H9 (cell line): Measurements from ENCODE around the gene TMEM106C. TPM values are rescaled to one million over a fixed set of nuclear protein-coding genes. Genes with fewer than 3 reads are reported as not detected.

ENCODE experiments used
- DNase-seq: peaks from one replicate; pipeline ENCODE4 v3.0.0-alpha.2; 2017
- H2AFZ ChIP-seq: one replicate; pipeline ENCODE4 v1.6.1; 2013; ENCODE audit warnings: mild to moderate bottlenecking, low read length, control low read depth, moderate library complexity
- H2AK5ac ChIP-seq: 2 replicates; pipeline ENCODE4 v1.6.1; 2013; ENCODE audit warnings: low read length, control low read depth, mixed read lengths; ENCODE audit not compliant: insufficient read length
- H2BK120ac ChIP-seq: one replicate; pipeline ENCODE4 v1.6.1; 2013; ENCODE audit warnings: low read depth, mild to moderate bottlenecking, low read length, control low read depth, inconsistent platforms; ENCODE audit not compliant: poor library complexity, severe bottlenecking
- H2BK12ac ChIP-seq: 2 replicates; pipeline ENCODE4 v1.6.1; 2013; ENCODE audit warnings: low read length, control low read depth, mixed read lengths, low read depth; ENCODE audit not compliant: insufficient read length
- H2BK15ac ChIP-seq: 2 replicates; pipeline ENCODE4 v1.6.1; 2013; ENCODE audit warnings: low read depth, low read length, control low read depth
- H2BK20ac ChIP-seq: one replicate; pipeline ENCODE4 v1.6.1; 2013; ENCODE audit warnings: low read depth, mild to moderate bottlenecking, low read length, control low read depth, inconsistent platforms; ENCODE audit not compliant: poor library complexity, severe bottlenecking
- H2BK5ac ChIP-seq: 2 replicates; pipeline ENCODE4 v1.6.1; 2013; ENCODE audit warnings: low read length, control low read depth, mixed read lengths; ENCODE audit not compliant: insufficient read length
- H3K14ac ChIP-seq: 2 replicates; pipeline ENCODE4 v1.6.1; 2013; ENCODE audit warnings: low read length, control low read depth; ENCODE audit not compliant: insufficient read depth
- H3K18ac ChIP-seq: 2 replicates; pipeline ENCODE4 v1.6.1; 2013; ENCODE audit warnings: low read depth, mild to moderate bottlenecking, mixed read lengths, low read length, control low read depth; ENCODE audit not compliant: insufficient read length
- H3K23ac ChIP-seq: 2 replicates; pipeline ENCODE4 v1.6.1; 2013; ENCODE audit warnings: low read length, control low read depth, mixed read lengths, low read depth; ENCODE audit not compliant: insufficient read length
- H3K23me2 ChIP-seq: 2 replicates; pipeline ENCODE4 v1.6.1; 2013; ENCODE audit warnings: low read depth, mild to moderate bottlenecking, mixed read lengths, low read length, control low read depth; ENCODE audit not compliant: insufficient read length, poor library complexity, severe bottlenecking
- H3K27ac ChIP-seq: 2 replicates; pipeline ENCODE4 v1.5.1; 2013; ENCODE audit warnings: low read length, control low read depth, mixed read lengths, low read depth; ENCODE audit not compliant: insufficient read length
- H3K27me3 ChIP-seq: 2 replicates; pipeline ENCODE4 v1.6.1; 2013; ENCODE audit warnings: low read length, control low read depth, inconsistent platforms; ENCODE audit not compliant: insufficient read depth
- H3K4ac ChIP-seq: 2 replicates; pipeline ENCODE4 v1.6.1; 2013; ENCODE audit warnings: low read depth, mild to moderate bottlenecking, control low read depth, inconsistent platforms, low read length, moderate library complexity
- H3K4me1 ChIP-seq: 2 replicates; pipeline ENCODE4 v1.6.1; 2013; ENCODE audit warnings: low read length, control low read depth, inconsistent platforms; ENCODE audit not compliant: insufficient read depth
- H3K4me2 ChIP-seq: 2 replicates; pipeline ENCODE4 v1.6.1; 2013; ENCODE audit warnings: low read length, control low read depth, mixed read lengths; ENCODE audit not compliant: insufficient read length, insufficient read depth
- H3K56ac ChIP-seq: 2 replicates; pipeline ENCODE4 v1.6.1; 2013; ENCODE audit warnings: low read depth, mild to moderate bottlenecking, mixed read lengths, low read length, control low read depth; ENCODE audit not compliant: insufficient read length
- H3K79me1 ChIP-seq: 2 replicates; pipeline ENCODE4 v1.6.1; 2013; ENCODE audit warnings: low read depth, mild to moderate bottlenecking, moderate library complexity, low read length, control low read depth, inconsistent platforms; ENCODE audit not compliant: insufficient read depth, poor library complexity, severe bottlenecking
- H3K79me2 ChIP-seq: 2 replicates; pipeline ENCODE4 v1.6.1; 2013; ENCODE audit warnings: low read length, control low read depth, inconsistent platforms; ENCODE audit not compliant: insufficient read depth
- H3K9ac ChIP-seq: 2 replicates; pipeline ENCODE4 v1.6.1; 2013; ENCODE audit warnings: low read length, control low read depth, mixed read lengths; ENCODE audit not compliant: insufficient read length; ENCODE audit errors: extremely low read depth
- H3K9me3 ChIP-seq: one replicate; pipeline ENCODE4 v1.6.1; 2013; ENCODE audit warnings: low read depth, low read length, inconsistent platforms; ENCODE audit not compliant: control insufficient read depth
- H3T11ph ChIP-seq: one replicate; pipeline ENCODE4 v1.6.1; 2013; ENCODE audit warnings: mild to moderate bottlenecking, low read length, control low read depth, inconsistent platforms
- H4K20me1 ChIP-seq: one replicate; pipeline ENCODE4 v1.6.1; 2013; ENCODE audit not compliant: control insufficient read depth, insufficient read length, insufficient read depth
- H4K5ac ChIP-seq: 2 replicates; pipeline ENCODE4 v1.6.1; 2013; ENCODE audit warnings: low read depth, mild to moderate bottlenecking, mixed read lengths, low read length, control low read depth; ENCODE audit not compliant: insufficient read length
- H4K8ac ChIP-seq: replicated peaks from 2 replicates; pipeline ENCODE4 v1.6.1; 2013; ENCODE audit warnings: low read length, control low read depth, mixed read lengths, low read depth; ENCODE audit not compliant: insufficient read length
- H4K91ac ChIP-seq: 2 replicates; pipeline ENCODE4 v1.6.1; 2013; ENCODE audit warnings: low read depth, mild to moderate bottlenecking, moderate library complexity, mixed read lengths, low read length, control low read depth; ENCODE audit not compliant: insufficient read length
- H3K27ac Mint-ChIP-seq, 3 experiments: 2 replicates in 2 of 3; 3 replicates in 1 of 3; pipeline ENCODE4 v1.8.0; 2020 to 2021; ENCODE audit warnings: mixed read lengths in 3 of 3, mild to moderate bottlenecking in 1 of 3, moderate library complexity in 1 of 3
- H3K27me3 Mint-ChIP-seq: 2 replicates; pipeline ENCODE4 v1.8.0; 2021; ENCODE audit warnings: low read depth, mild to moderate bottlenecking, moderate library complexity, mixed read lengths
- H3K36me3 Mint-ChIP-seq, 3 experiments: 2 replicates in 2 of 3; 3 replicates in 1 of 3; pipeline ENCODE4 v1.8.0; 2020 to 2021; ENCODE audit warnings: low read depth in 3 of 3, mixed read lengths in 3 of 3; ENCODE audit not compliant: insufficient read depth in 1 of 3
- H3K4me1 Mint-ChIP-seq, 2 experiments: 2 replicates each; pipeline ENCODE4 v1.8.0; 2020; ENCODE audit warnings: mixed read lengths in 2 of 2
- H3K4me3 Mint-ChIP-seq, 2 experiments: 2 replicates in 1 of 2; 3 replicates in 1 of 2; pipeline ENCODE4 v1.8.0; 2020 to 2021; ENCODE audit warnings: mild to moderate bottlenecking in 2 of 2, mixed read lengths in 2 of 2, moderate library complexity in 1 of 2
- H3K9me3 Mint-ChIP-seq, 2 experiments: 2 replicates in 1 of 2; 3 replicates in 1 of 2; pipeline ENCODE4 v1.8.0; 2020; ENCODE audit warnings: mild to moderate bottlenecking in 2 of 2, mixed read lengths in 2 of 2, moderate library complexity in 1 of 2
- WGBS: extraction: QIAGEN DNeasy Blood & Tissue Kit; methylation state at CpG from one replicate; pipeline ENCODE4 v1.1.7; 2013; ENCODE audit warnings: missing lambda C conversion rate, low lambda C conversion rate, mixed read lengths; ENCODE audit not compliant: insufficient read length; ENCODE audit errors: extremely low coverage; 5-methylcytosine and 5-hydroxymethylcytosine counted together
- total RNA-seq: library from RNA; stranded (reverse); gene quantifications from 2 replicates; pipeline ENCODE4 v1.2.1, GENCODE V29; 2021
- TF ChIP-seq, protein P1 (sequence below): fragments of 200-600 bp; sonication (generic); conservative IDR thresholded peaks from 3 replicates; pipeline ENCODE4 v1.8.0; 2021; ENCODE audit warnings: antibody characterized with exemption, mild to moderate bottlenecking

The TMEM106C gene
- total RNA-seq, 1 experiment from 2014 or later: 43.7 TPM

- Histone ChIP-seq H4K5ac (no peak overlapping the region), H2BK20ac (no peak overlapping the region), H2AFZ (no peak overlapping the region), H3K9ac (no peak overlapping the region), H3K9me3 (no peaks in the 10 kb centered on the region), H2BK15ac (no peak overlapping the region), H3K23ac (no peak overlapping the region), H3K4ac (no peak overlapping the region), H3K79me2 (no peaks in the 10 kb centered on the region), H3K27me3 (no peaks in the 10 kb centered on the region; the same call in 1 of the 2 replicates), H4K20me1 (no peaks in the 10 kb centered on the region), H3K4me1 (no peaks in the 10 kb centered on the region), H3K56ac (no peak overlapping the region), H2BK12ac (no peak overlapping the region), H4K91ac (no peak overlapping the region), H3K23me2 (no peaks in the 10 kb centered on the region), H4K8ac (no peak overlapping the region), H2AK5ac (no peak overlapping the region), H2BK5ac (no peak overlapping the region), H3K27ac (no peak overlapping the region), H3T11ph (no peak overlapping the region), H3K18ac (no peak overlapping the region), H3K79me1 (no peaks in the 10 kb centered on the region), H2BK120ac (no peak overlapping the region), H3K4me2 (no peak overlapping the region), H3K14ac (peak overlapping the region; percentile 66; the same call in 1 of the 2 replicates)
- no peak overlapping the region; a peak in 2 of 5 replicates for H3K4me3 Mint-ChIP-seq
- peaks cover 13 to 18% of the 10 kb centered on the region in 2 experiments for H3K4me1 Mint-ChIP-seq
- TF ChIP-seq, protein P1, sequence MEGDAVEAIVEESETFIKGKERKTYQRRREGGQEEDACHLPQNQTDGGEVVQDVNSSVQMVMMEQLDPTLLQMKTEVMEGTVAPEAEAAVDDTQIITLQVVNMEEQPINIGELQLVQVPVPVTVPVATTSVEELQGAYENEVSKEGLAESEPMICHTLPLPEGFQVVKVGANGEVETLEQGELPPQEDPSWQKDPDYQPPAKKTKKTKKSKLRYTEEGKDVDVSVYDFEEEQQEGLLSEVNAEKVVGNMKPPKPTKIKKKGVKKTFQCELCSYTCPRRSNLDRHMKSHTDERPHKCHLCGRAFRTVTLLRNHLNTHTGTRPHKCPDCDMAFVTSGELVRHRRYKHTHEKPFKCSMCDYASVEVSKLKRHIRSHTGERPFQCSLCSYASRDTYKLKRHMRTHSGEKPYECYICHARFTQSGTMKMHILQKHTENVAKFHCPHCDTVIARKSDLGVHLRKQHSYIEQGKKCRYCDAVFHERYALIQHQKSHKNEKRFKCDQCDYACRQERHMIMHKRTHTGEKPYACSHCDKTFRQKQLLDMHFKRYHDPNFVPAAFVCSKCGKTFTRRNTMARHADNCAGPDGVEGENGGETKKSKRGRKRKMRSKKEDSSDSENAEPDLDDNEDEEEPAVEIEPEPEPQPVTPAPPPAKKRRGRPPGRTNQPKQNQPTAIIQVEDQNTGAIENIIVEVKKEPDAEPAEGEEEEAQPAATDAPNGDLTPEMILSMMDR: no peak
- H3K27ac Mint-ChIP-seq: no peak overlapping the region; a peak in 1 of 7 replicates
- no peak for DNase-seq
- H3K9me3 Mint-ChIP-seq: peaks cover 0 to 3% of the 10 kb centered on the region in 2 experiments; a peak in 1 of 5 replicates
- WGBS: no CpG with 5 or more reads among the region's 8 CpGs
- peaks cover 95% of the 10 kb centered on the region for H3K27me3 Mint-ChIP-seq
- H3K36me3 Mint-ChIP-seq: peaks cover 0 to 1% (median 0%) of the 10 kb centered on the region in 3 experiments; a peak in 1 of 7 replicates
These were observed 25.6 kb downstream of the TMEM106C start for GRCh38 chr12:47989023-47989417.
